Measurements from ENCODE around the gene PARVB. TPM values are rescaled to one million over a fixed set of nuclear protein-coding genes. Genes with fewer than 3 reads are reported as not detected.

PARVB gene
- polyA plus RNA-seq, 1 donor (not counting 4 experiments of a cell fraction or from before 2014, with no cell fraction given), result 10.5 TPM

DNA sequence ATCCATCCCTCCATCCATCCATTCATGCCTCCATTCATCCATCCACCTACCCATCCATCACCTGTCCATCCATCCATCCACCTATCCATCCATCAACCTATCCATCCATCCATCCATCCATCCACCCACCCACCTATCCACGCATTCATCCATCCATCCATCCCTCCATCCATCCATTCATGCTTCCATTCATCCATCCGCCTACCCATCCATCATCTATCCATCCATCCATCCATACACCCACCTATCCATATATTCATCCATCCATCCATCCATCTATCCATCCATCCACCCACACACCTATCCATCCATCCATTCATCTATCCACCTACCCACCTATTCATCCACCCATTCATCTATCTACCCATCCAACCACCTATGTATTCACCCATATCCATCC lies 170.5 kb downstream of the PARVB start:
- no peaks in the 10 kb centered on the region for H3K79me2 ChIP-seq (ENCODE audit: control insufficient read depth, insufficient read depth, low read length)
- dilution Hi-C loops (cut with MboI; ENCODE audit: extremely low pct_ligation_motif_present, low sequenced_read_pairs), result no loop called here
- H3K27ac ChIP-seq (ENCODE audit: control insufficient read depth, insufficient read depth, low read length), result no peak overlapping the region
- H3K4me3 ChIP-seq (ENCODE audit: control insufficient read depth in 2 of 3, extremely low read depth in 1 of 3, insufficient read depth in 2 of 3, low read depth in 1 of 3, low read length in 3 of 3), result no peak overlapping the region
- TF ChIP-seq, protein P1, sequence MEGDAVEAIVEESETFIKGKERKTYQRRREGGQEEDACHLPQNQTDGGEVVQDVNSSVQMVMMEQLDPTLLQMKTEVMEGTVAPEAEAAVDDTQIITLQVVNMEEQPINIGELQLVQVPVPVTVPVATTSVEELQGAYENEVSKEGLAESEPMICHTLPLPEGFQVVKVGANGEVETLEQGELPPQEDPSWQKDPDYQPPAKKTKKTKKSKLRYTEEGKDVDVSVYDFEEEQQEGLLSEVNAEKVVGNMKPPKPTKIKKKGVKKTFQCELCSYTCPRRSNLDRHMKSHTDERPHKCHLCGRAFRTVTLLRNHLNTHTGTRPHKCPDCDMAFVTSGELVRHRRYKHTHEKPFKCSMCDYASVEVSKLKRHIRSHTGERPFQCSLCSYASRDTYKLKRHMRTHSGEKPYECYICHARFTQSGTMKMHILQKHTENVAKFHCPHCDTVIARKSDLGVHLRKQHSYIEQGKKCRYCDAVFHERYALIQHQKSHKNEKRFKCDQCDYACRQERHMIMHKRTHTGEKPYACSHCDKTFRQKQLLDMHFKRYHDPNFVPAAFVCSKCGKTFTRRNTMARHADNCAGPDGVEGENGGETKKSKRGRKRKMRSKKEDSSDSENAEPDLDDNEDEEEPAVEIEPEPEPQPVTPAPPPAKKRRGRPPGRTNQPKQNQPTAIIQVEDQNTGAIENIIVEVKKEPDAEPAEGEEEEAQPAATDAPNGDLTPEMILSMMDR (optimal IDR thresholded peaks at IDR 0.05 in 1 of 3, IDR thresholded peaks at IDR 0.05 in 1 of 3, conservative IDR thresholded peaks at IDR 0.05 in 1 of 3; ENCODE audit: extremely low read depth in 1 of 3, insufficient read depth in 2 of 3, low read length in 3 of 3), result no peak
- no peak for TF ChIP-seq EZH2 (IDR thresholded peaks at IDR 0.05; ENCODE audit: low read length)
- no peak overlapping the region for H3K9ac ChIP-seq (ENCODE audit: control insufficient read depth, extremely low read depth, insufficient read depth, low read length)
- DNase-seq (ENCODE audit: low read depth, low spot score), result no peak
- no peaks in the 10 kb centered on the region for H3K9me1 ChIP-seq (ENCODE audit: control insufficient read depth, extremely low read depth, insufficient read depth, low read length)
- no peaks in the 10 kb centered on the region for H3K9me3 ChIP-seq (ENCODE audit: control insufficient read depth, low read depth, low read length)
- no peaks in the 10 kb centered on the region for H3K36me3 ChIP-seq (ENCODE audit: control insufficient read depth in 2 of 2, extremely low read depth in 1 of 2, insufficient read depth in 2 of 2, low read length in 2 of 2)
- H4K20me1 ChIP-seq (ENCODE audit: control insufficient read depth, extremely low read depth, insufficient read depth, low read length), result no peaks in the 10 kb centered on the region
- no peak overlapping the region for H2AFZ ChIP-seq (ENCODE audit: control insufficient read depth, low read length)
- H3K4me2 ChIP-seq (ENCODE audit: control insufficient read depth, extremely low read depth, insufficient read depth, low read depth, low read length), result no peak overlapping the region
- peaks cover 22% of the 10 kb centered on the region for H3K27me3 ChIP-seq (ENCODE audit: control insufficient read depth, extremely low read depth, insufficient read depth, low read length)
- no peak for FAIRE-seq
- H3K4me1 ChIP-seq (ENCODE audit: control insufficient read depth, extremely low read depth, insufficient read depth, low read length), result no peaks in the 10 kb centered on the region

DNA sequence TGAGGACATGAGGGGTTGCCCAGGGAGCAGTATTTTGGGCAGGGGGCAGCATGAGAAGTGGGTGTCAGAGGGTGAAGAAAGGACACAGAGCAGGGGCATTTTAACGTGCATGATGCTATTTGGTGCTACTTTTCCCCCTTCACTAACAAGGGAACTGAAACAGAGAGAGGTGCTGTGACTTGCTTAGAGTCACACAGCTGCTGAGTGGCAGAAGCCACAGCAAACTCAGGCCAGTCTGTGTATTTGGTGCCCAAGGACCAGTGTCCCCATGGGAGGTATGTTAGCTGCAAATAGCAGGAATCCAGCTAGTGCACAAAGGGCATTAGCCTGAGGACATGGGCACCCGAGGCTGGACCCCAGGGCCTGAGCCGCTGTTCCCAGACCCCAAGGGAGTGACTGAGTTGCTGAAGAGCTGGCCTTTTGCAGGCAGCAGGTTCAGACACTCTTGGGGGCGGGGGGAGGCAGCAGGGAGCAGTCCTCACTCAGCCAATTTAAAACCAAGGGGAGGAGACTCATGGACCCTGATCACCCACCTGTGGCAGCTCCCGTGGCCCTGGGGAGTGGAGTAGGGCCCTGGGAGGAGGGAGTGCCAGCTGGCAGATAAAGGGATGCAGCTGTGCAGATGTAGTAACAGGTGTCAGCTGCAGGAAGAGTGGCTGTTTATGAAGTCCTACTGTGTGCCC lies 171.2 kb downstream of the PARVB start:
- Histone ChIP-seq H3K9me3 (ENCODE audit: control insufficient read depth, low read depth, low read length) (no peaks in the 10 kb centered on the region), H3K4me3 (ENCODE audit: control insufficient read depth in 2 of 3, extremely low read depth in 1 of 3, insufficient read depth in 2 of 3, low read depth in 1 of 3, low read length in 3 of 3) (no peak overlapping the region), H3K27ac (ENCODE audit: control insufficient read depth, insufficient read depth, low read length) (no peak overlapping the region), H3K9me1 (ENCODE audit: control insufficient read depth, extremely low read depth, insufficient read depth, low read length) (no peaks in the 10 kb centered on the region), H3K79me2 (ENCODE audit: control insufficient read depth, insufficient read depth, low read length) (no peaks in the 10 kb centered on the region), H2AFZ (ENCODE audit: control insufficient read depth, low read length) (no peak overlapping the region), H4K20me1 (ENCODE audit: control insufficient read depth, extremely low read depth, insufficient read depth, low read length) (no peaks in the 10 kb centered on the region), H3K4me1 (ENCODE audit: control insufficient read depth, extremely low read depth, insufficient read depth, low read length) (no peaks in the 10 kb centered on the region), H3K36me3 (ENCODE audit: control insufficient read depth in 2 of 2, extremely low read depth in 1 of 2, insufficient read depth in 2 of 2, low read length in 2 of 2) (no peaks in the 10 kb centered on the region), H3K4me2 (ENCODE audit: control insufficient read depth, extremely low read depth, insufficient read depth, low read depth, low read length) (no peak overlapping the region), H3K27me3 (ENCODE audit: control insufficient read depth, extremely low read depth, insufficient read depth, low read length) (peaks cover 20% of the 10 kb centered on the region), H3K9ac (ENCODE audit: control insufficient read depth, extremely low read depth, insufficient read depth, low read length) (no peak overlapping the region)
- FAIRE-seq (no peak), DNase-seq (ENCODE audit: low read depth, low spot score) (no peak)
- dilution Hi-C loops (cut with MboI; ENCODE audit: extremely low pct_ligation_motif_present, low sequenced_read_pairs), result no loop called here
- TF ChIP-seq EZH2 (IDR thresholded peaks at IDR 0.05; ENCODE audit: low read length), result no peak
- TF ChIP-seq, protein P1 (optimal IDR thresholded peaks at IDR 0.05 in 1 of 3, IDR thresholded peaks at IDR 0.05 in 1 of 3, conservative IDR thresholded peaks at IDR 0.05 in 1 of 3; ENCODE audit: extremely low read depth in 1 of 3, insufficient read depth in 2 of 3, low read length in 3 of 3), result no peak
